Measurements from ENCODE around the gene SHCBP1L.

GRCh38 chr1:183002267-183002666 lies 49.3 kb upstream of the SHCBP1L start:
- no peak for TF ChIP-seq CTCF (conservative IDR thresholded peaks at IDR 0.05; ENCODE audit: low read length)
- TF ChIP-seq EZH2phosphoT487 (IDR thresholded peaks at IDR 0.05; ENCODE audit: borderline replicate concordance, low read depth, low read length) = no peak
